ENCODE measurements around the gene ABR.
A peak's percentile ranks its signal among the peaks of the same experiment; 100 is the strongest.

ABR gene

DNA sequence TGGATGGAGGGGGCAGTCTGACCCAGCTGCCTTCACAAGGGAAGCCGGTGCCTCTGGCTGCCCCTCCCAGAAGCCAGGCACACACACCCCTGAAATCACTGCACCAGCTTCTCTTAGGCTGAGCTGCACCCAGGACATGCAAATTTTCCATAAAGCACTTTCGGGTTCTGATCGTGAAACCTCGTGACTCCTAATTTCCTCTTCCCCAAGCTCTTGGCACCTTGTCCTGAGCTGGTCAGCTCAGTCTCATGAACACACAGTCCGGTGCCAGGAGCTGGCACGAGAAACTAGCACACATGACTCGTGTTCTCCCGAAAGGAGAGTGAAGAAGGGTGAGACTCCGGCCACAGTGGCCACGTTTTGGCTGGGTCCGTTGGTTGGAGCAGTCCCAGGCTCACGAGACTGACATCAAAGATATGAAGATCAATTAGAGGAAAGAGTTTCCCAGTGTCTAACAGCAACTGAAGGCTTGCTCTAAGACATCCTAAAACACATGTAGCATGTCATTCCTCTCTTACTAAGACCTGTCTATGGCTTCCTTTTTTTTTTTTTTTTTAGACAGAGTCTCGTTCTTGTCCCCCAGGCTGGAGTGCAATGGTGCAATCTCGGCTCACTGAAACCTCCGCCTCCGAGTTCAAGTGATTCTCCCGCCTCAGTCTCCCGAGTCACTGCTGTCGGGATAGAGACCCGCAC, 9.2 kb upstream of the ABR start:
- Histone ChIP-seq H3K27ac (no peak overlapping the region), H3K36me3 (replicated peaks) (no peaks in the 10 kb centered on the region), H3K27me3 (replicated peaks) (no peaks in the 10 kb centered on the region), H3K4me3 (ENCODE audit: low read depth, low read length) (no peak overlapping the region)
- TF ChIP-seq, protein P1, sequence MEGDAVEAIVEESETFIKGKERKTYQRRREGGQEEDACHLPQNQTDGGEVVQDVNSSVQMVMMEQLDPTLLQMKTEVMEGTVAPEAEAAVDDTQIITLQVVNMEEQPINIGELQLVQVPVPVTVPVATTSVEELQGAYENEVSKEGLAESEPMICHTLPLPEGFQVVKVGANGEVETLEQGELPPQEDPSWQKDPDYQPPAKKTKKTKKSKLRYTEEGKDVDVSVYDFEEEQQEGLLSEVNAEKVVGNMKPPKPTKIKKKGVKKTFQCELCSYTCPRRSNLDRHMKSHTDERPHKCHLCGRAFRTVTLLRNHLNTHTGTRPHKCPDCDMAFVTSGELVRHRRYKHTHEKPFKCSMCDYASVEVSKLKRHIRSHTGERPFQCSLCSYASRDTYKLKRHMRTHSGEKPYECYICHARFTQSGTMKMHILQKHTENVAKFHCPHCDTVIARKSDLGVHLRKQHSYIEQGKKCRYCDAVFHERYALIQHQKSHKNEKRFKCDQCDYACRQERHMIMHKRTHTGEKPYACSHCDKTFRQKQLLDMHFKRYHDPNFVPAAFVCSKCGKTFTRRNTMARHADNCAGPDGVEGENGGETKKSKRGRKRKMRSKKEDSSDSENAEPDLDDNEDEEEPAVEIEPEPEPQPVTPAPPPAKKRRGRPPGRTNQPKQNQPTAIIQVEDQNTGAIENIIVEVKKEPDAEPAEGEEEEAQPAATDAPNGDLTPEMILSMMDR (IDR thresholded peaks at IDR 0.05; ENCODE audit: low read depth, low read length, missing control alignments), result no peak
- in situ Hi-C loops (cut with HindIII; ENCODE audit: low pct_ligation_motif_present, low sequenced_read_pairs), result no loop called here
- DNase-seq, result no peak

DNA sequence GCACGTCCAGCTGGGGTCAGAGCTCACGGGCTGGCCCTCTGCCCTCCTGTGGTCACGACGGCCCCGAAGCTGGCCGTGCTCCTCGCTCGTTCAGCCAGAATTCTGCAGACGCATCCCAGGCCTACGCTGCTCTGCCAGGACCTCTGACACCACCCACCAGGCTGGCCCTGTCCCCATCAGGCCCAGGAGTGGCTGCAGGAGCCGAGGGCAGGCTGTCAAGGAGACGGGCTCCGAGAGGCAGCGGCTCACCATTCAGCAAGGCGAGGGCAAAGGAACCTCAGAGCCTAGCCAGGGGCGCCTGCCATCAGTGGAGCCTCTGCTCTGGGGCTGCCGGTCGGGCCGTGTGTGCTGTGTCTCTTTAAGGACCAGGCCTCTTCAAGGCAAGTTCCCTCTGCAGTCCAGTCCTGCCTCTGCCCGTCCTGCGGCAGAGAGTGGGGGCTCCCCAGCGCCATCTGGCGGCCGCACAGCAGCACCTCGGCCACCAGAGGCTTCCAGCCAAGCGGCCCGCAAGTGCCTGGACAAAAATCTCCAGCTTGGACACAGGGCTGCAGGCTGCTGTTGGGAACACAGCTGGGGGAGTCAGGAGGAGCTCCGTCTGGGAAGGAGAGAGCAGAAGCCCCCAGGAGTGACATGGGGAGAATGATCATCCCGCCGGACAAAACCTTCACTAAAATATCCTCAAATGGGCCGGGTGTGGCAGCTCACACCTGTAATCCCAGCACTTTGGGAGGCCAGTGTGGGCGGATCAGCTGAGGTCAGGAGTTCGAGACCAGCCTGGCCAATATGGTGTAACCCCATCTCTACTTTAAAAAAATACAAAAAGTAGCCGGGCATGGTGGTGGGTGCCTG, 7.4 kb upstream of the ABR start:
- DNase-seq, result peak; percentile 76
- H3K27me3 ChIP-seq (replicated peaks), result no peaks in the 10 kb centered on the region
- peak overlapping the region; percentile 15 for H3K4me3 ChIP-seq (ENCODE audit: low read depth, low read length)
- H3K27ac ChIP-seq, result no peak overlapping the region
- H3K36me3 ChIP-seq (replicated peaks), result no peaks in the 10 kb centered on the region
- TF ChIP-seq, protein P1 (IDR thresholded peaks at IDR 0.05; ENCODE audit: low read depth, low read length, missing control alignments), result peak; percentile 99
- in situ Hi-C loops (cut with HindIII; ENCODE audit: low pct_ligation_motif_present, low sequenced_read_pairs), result no loop called here

DNA sequence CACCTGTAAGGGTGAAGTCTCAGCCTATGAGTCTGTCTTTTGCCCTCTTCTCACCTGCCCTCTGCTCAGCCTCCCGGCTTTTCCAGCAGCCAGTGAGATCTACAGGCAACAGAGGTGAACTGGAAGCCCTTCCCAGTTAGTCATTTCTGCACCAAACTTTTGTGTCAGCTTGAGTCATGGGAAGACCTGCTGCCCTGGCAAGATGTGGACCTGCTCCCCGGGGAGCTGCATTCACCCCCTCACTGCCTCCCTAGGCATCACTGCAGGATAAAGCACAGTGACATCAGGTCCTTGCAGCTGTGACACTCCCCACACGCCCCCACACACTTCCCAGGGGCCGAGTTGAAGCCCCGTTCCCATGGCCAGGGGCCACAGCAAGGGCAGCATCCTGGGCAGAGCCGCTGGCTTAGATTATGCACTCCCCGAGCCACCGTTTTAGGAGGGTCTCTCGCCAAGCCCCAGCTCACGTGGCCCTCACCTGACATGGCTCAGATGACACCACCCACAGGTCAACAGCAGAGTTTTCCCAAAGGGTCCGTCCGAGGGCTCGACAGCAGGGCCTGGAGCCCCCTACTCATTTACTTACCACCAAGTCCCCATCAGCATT, 6.5 kb upstream of the ABR start:
- peak; percentile 66 for DNase-seq
- Histone ChIP-seq H3K27me3 (replicated peaks) (no peaks in the 10 kb centered on the region), H3K36me3 (replicated peaks) (no peaks in the 10 kb centered on the region), H3K27ac (no peak overlapping the region), H3K4me3 (ENCODE audit: low read depth, low read length) (no peak overlapping the region)
- TF ChIP-seq, protein P1 (IDR thresholded peaks at IDR 0.05; ENCODE audit: low read depth, low read length, missing control alignments), result no peak
- in situ Hi-C loops (cut with HindIII; ENCODE audit: low pct_ligation_motif_present, low sequenced_read_pairs), result no loop called here

DNA sequence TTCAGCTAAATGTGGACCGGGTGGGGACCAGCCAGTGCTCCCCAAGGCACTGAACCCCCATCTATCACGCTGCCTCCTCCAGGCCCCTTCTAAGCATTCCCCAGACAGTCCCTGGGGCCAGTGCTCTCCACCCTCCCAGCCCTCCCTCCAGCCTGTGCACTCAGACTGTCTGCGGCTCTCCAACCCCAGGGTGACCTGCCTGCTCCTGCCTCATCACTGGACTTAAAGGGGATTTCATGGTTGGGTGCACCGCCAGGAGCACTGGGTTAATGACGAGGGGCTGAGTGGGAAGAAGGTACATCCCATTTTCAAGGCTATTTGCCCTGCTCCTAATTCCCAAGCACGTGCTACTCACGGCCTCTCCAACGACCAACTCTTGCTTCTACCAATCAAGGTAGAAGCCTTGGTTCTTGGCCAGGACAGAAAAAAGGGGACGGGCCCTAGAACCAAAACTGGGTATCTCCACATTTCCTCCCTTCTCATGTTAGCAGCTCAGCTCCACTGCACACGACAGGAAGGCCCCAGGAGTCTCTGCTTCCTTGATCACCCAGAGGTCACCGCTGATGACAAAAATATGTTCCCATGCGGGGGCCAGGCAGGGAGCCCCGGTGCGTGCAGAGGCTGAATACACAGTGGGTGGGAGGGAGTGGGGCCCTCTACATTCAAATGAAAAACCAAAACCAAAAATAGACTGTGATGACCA, 3.5 kb upstream of the ABR start:
- Histone ChIP-seq H3K27ac (peak overlapping the region; percentile 90), H3K36me3 (replicated peaks) (no peaks in the 10 kb centered on the region), H3K4me3 (ENCODE audit: low read depth, low read length) (no peak overlapping the region), H3K27me3 (replicated peaks) (no peaks in the 10 kb centered on the region)
- TF ChIP-seq, protein P1 (IDR thresholded peaks at IDR 0.05; ENCODE audit: low read depth, low read length, missing control alignments), result no peak
- in situ Hi-C loops (cut with HindIII; ENCODE audit: low pct_ligation_motif_present, low sequenced_read_pairs), result no loop called here
- peak; percentile 58 for DNase-seq

DNA sequence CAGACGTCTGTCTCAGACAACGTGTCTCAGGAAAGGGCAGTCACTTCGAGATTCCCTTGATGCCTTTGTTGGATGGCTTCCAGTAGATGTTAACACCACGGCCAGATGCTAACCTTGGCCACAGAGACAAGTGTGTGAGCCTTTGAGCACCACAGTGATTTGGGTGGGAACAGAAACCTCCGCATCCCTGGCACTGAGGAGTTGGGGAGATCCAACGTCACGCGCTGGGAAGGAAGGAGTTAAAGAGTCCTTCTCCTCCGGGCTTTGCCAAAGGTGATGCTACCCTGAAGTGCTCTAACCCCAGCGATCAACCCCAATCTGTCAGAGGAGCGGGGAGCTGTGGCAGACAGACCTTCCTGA, 3.0 kb upstream of the ABR start:
- TF ChIP-seq, protein P1 (IDR thresholded peaks at IDR 0.05; ENCODE audit: low read depth, low read length, missing control alignments), result no peak
- Histone ChIP-seq H3K27ac (peak overlapping the region; percentile 90), H3K36me3 (replicated peaks) (no peaks in the 10 kb centered on the region), H3K4me3 (ENCODE audit: low read depth, low read length) (no peak overlapping the region), H3K27me3 (replicated peaks) (no peaks in the 10 kb centered on the region)
- in situ Hi-C loops (cut with HindIII; ENCODE audit: low pct_ligation_motif_present, low sequenced_read_pairs), result no loop called here
- DNase-seq, result no peak

All from brain microvascular endothelial cell (primary cell).